Stimulated activated naive CD8-positive, alpha-beta T cell treated with anti-CD3 and anti-CD28 coated beads, Interleukin-15, Interleukin-2, amounts not matched to agents 100 U/mL and 50 U/mL, for 24 hours (primary cell): ENCODE data around the gene SPANXN1.
"Not testable (repeated sequence)": the region's sequence is repeated elsewhere in the genome, so short reads cannot be mapped to it uniquely, and the experiment has no call there.

Source experiments
- ATAC-seq: fragments of 150-1000 bp; cut with Tn5 transposase; one replicate; pipeline ENCODE4 v1.10.0; 2021
- DNase-seq: peaks from one replicate; pipeline ENCODE4 v3.0.0; 2021

SPANXN1 gene, protein sequence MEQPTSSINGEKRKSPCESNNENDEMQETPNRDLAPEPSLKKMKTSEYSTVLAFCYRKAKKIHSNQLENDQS

DNA sequence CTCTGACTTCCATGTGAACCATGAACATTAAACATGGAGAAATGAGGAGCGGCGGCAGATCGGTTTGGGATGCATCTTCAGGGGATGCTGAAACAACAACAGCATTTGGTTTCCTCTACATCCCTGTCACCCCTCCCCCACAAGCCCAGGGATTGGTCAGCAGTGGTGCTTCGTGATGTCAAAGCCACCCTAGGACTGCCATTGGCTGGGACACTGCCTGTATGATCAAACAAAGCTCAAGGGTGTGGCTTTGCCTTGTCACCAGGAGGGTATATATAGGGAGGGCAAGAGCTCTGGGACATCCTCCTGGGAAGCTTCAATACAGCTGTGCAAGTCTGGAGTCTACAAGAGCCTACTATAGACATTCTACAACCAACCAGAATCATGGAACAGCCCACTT is at the start of gene SPANXN1:
SPANXN1 (plus strand) TSS at position 301 of the 400 bp plus-strand sequence; CDS start at position 385, 84 bp downstream.
- not testable (repeated sequence) for ATAC-seq

DNA sequence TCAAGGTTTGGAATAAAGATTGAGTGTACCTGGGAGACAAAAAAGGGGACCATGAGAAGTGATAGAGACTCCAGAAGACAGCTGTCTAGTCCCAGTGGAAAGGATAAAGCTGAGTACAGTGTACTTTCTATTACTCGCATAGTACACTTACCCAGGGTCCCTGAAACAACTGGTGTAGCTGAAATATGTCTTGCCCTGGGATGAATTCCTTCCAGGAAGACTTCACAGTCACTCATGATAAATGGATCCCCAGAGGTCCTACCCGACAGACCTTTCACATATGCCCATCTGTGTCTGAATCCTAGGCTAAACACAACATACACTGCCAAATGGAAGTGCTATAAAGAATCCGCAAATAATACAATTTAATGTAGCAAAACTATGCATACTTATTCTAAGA is 48.2 kb upstream of the SPANXN1 start:
- DNase-seq, result no peak
- no peak for ATAC-seq

More for the DNA sequence above, at the start of gene SPANXN1:
- DNase-seq, result not testable (repeated sequence)

DNA sequence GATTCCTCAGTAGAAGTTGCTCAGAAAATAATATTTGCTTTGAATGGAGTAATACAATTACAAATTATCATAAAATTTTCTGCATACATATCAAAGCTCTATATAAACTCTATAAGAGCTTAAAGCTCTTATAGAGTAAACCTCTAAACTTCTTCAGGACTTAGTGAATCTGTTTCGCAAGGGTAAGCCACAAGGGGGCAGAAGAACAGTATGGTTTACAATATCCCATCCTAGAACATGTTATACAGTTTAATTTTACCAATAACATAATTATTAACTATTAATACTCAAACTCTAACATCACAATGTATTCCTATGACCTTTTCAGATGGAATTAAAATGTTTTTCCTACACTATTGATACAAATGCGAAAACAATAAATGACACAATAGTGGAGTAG is 33.8 kb upstream of the SPANXN1 start:
- DNase-seq (no peak), ATAC-seq (no peak)

DNA sequence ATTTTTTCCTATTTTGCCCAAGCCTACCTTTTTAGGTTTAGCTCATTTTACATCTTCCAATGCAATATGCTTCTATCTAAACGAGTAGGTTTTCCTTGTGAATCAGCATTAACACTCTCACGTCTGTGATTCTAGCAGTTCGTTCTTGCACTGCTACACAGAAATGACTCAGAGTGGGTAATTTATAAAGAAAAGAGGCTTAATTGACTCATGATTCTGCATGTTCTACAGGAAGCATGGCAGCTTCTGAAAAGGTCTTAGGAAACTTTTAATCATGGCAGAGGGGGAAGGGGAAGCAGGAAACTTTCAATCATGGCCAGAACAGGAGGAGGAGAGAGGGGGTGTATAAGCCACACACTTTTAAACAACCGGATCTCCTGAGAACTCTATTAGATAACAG is 44.9 kb downstream of the SPANXN1 start:
- ATAC-seq (no peak), DNase-seq (no peak)
